IPS-18c (cell line): ENCODE measurements around the gene RELN.

Experiments
- H3K4me3 ChIP-seq: 2 replicates; pipeline ENCODE4 v1.7.0; 2013; ENCODE audit warnings: low read depth, mild to moderate bottlenecking, low read length, moderate library complexity; ENCODE audit not compliant: insufficient read depth
- H3K9me3 ChIP-seq: one replicate; pipeline ENCODE4 v1.6.1; 2013; ENCODE audit warnings: mild to moderate bottlenecking, low read length, moderate library complexity; ENCODE audit not compliant: control insufficient read depth, insufficient read depth

Gene RELN

GRCh38 chr7:103632005-103632639 is 357.3 kb downstream of the RELN start:
- no peak overlapping the region for H3K4me3 ChIP-seq
- H3K9me3 ChIP-seq: no peaks in the 10 kb centered on the region

- no peak overlapping the region for H3K4me3 ChIP-seq
- H3K9me3 ChIP-seq: no peaks in the 10 kb centered on the region
These were observed 359.1 kb downstream of the RELN start for GRCh38 chr7:103630318-103630717.

- H3K9me3 ChIP-seq: no peaks in the 10 kb centered on the region
- no peak overlapping the region for H3K4me3 ChIP-seq
These were observed 360.7 kb downstream of the RELN start for GRCh38 chr7:103628742-103629141.

GRCh38 chr7:103626776-103627175 is 362.7 kb downstream of the RELN start:
- Histone ChIP-seq H3K9me3 (no peaks in the 10 kb centered on the region), H3K4me3 (no peak overlapping the region)

DNA sequence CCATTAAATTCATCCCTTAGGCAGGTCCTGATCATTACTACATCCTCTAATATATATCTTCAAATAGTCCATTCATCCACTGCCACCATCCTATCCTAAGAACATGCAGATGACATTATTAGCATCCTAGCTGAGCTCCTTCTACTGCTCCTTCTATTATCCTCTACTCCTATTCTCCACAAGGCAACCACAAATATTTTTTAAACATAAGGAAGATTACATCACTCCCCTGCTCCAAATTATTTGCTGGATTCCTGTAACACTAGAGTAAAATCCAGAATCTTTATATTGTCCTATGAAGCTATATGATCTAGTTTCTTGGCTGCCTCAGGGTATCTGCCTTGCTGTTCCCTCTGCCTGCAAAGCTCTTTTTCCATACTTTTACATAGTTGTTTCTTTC is 367.2 kb downstream of the RELN start:
- H3K4me3 ChIP-seq: no peak overlapping the region
- H3K9me3 ChIP-seq: peaks cover 2% of the 10 kb centered on the region

GRCh38 chr7:103613655-103614642 is 375.5 kb downstream of the RELN start:
- H3K4me3 ChIP-seq: no peak overlapping the region
- H3K9me3 ChIP-seq: no peaks in the 10 kb centered on the region

- H3K9me3 ChIP-seq: no peaks in the 10 kb centered on the region
- H3K4me3 ChIP-seq: no peak overlapping the region
These were observed 379.7 kb downstream of the RELN start for GRCh38 chr7:103609778-103610177.

DNA sequence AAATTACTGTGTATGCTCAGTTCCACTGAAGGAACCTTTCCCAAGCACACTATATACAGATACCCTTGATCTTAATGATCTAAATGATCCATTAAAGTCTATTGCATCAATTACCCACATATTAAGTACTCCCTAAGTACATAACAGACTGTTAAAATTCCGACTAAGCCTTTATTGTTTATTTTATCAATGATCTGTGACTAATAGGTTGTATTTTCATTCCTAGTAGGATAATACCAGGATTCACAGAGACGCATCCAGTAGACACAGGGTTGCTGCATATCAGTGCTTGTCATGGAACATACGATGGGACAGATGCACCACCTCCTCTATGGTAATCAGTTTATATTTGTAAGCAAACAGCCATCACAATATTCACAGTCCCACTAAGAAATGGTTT is 383.8 kb downstream of the RELN start:
- no peak overlapping the region for H3K4me3 ChIP-seq

GRCh38 chr7:103598326-103598905 is 391.0 kb downstream of the RELN start:
- H3K4me3 ChIP-seq: no peak overlapping the region
- no peaks in the 10 kb centered on the region for H3K9me3 ChIP-seq

More for the DNA sequence above, 383.8 kb downstream of the RELN start:
- no peaks in the 10 kb centered on the region for H3K9me3 ChIP-seq

DNA sequence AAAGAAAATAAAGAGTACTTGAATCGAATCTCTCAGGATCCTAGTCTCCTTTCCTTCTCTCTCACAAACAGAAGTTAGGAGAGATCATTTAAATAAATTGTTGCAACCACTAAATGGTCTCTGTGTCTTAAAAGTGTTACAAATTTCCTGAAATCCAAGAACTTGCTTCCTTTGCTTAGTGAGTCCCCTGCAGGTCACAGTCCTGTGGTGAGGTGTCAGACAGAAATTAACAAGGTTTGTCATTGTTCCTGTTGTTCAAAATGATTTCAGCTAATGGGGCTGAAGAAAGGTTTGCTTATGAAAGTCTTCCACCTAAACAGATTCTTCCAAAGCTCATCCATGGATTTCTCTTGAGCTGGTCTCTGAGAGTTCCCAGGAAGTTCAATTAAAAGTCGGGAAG is 391.9 kb downstream of the RELN start:
- H3K4me3 ChIP-seq: no peak overlapping the region
- no peaks in the 10 kb centered on the region for H3K9me3 ChIP-seq

DNA sequence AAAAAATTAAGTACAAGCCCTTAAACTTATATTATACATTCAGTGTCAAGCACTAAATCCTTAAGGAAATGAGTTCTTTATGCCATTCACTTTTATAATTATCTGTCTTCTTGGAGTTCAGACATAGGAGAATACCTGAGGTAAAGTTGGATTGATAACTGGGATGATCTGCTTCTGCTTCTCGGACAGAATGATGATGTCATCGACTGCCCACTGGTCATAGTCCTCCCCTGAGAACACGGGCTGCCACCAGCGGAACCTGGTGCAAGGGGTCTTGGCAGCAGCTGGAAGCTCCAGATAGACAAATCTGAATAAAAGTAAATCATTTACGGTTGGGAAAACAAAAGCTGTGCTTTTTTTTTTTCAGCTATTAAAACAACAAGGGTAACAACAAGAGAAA is 395.3 kb downstream of the RELN start:
- Histone ChIP-seq H3K9me3 (no peaks in the 10 kb centered on the region), H3K4me3 (no peak overlapping the region)

- H3K4me3 ChIP-seq: no peak overlapping the region
These were observed 395.8 kb downstream of the RELN start for GRCh38 chr7:103593691-103594090.

GRCh38 chr7:103592844-103593243 is 396.6 kb downstream of the RELN start:
- Histone ChIP-seq H3K4me3 (no peak overlapping the region), H3K9me3 (no peaks in the 10 kb centered on the region)

More at GRCh38 chr7:103593691-103594090, 395.8 kb downstream of the RELN start:
- H3K9me3 ChIP-seq: no peaks in the 10 kb centered on the region

DNA sequence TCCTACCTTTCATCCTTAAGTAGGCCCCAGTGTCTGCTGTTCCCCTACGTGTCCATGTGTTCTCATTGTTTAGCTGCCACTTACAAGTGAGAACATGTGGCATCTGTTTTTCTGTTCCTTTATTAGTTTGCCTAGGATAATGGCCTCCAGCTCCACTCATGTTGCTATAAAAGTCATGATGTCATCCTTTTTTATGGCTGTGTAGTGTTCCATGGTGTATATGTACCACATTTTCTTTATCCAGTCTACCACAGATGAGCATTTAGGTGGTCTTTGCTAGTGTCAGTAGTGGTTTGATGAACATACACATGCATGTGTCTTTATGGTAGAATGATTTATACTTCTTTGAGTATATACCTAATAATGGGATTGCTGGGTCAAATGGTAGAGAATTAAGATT is 397.3 kb downstream of the RELN start:
- H3K4me3 ChIP-seq: no peak overlapping the region
- H3K9me3 ChIP-seq: no peaks in the 10 kb centered on the region

GRCh38 chr7:103580031-103580430 is 409.4 kb downstream of the RELN start:
- H3K9me3 ChIP-seq: peaks cover 3% of the 10 kb centered on the region
- no peak overlapping the region for H3K4me3 ChIP-seq

GRCh38 chr7:103577059-103577458 is 412.4 kb downstream of the RELN start:
- Histone ChIP-seq H3K9me3 (peaks cover 3% of the 10 kb centered on the region), H3K4me3 (no peak overlapping the region)

- Histone ChIP-seq H3K4me3 (no peak overlapping the region), H3K9me3 (peaks cover 3% of the 10 kb centered on the region)
These were observed 412.8 kb downstream of the RELN start for GRCh38 chr7:103576641-103577040.

DNA sequence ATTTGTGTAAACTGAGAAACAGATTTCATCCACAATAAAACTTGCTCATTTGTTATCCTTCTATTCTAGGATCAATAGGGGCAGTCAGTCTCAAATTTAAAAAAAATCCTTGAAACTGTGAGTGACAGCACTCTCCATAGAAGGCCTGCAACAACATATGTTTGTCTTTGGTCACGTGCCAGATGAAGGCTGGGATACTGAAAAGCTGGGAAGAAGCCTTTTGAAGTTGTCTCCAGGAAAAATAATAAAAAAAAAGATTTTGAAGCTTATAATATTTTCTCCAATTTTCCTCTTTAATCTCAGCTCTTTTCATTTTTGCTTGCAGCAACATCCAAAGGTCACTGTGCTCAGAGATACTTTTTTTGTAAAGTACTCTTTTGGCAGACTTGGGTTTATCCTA is 414.9 kb downstream of the RELN start:
- no peak overlapping the region for H3K4me3 ChIP-seq

More for the DNA sequence above, 414.9 kb downstream of the RELN start:
- no peaks in the 10 kb centered on the region for H3K9me3 ChIP-seq
